ENCODE measurements around the gene SCN7A. TPM values are rescaled to one million over a fixed set of nuclear protein-coding genes. Genes with fewer than 3 reads are reported as not detected.

The SCN7A gene
- total RNA-seq, 3 donors from 2014 or later: 1.6 to 76.2 (median 7.5) TPM

GRCh38 chr2:166436976-166437375 is 57.1 kb downstream of the SCN7A start:
- H3K4me3 ChIP-seq: no peak overlapping the region
- DNase-seq (no peak), ATAC-seq (no peak)
- H3K36me3 ChIP-seq (ENCODE audit: low read depth): no peaks in the 10 kb centered on the region
- intact Hi-C loops (cut with DNase I, micrococcal nuclease): no loop called here
- no peak for TF ChIP-seq CTCF (IDR thresholded peaks at IDR 0.05)
- H3K9me3 ChIP-seq: no peaks in the 10 kb centered on the region
- H3K4me1 ChIP-seq (ENCODE audit: low read depth): no peaks in the 10 kb centered on the region

- no peak for TF ChIP-seq CTCF (IDR thresholded peaks at IDR 0.05)
- intact Hi-C loops (cut with DNase I, micrococcal nuclease): no loop called here
- H3K4me1 ChIP-seq (ENCODE audit: low read depth): no peaks in the 10 kb centered on the region
- ATAC-seq (no peak), DNase-seq (no peak)
- no peaks in the 10 kb centered on the region for H3K9me3 ChIP-seq
- H3K4me3 ChIP-seq: no peak overlapping the region
- H3K36me3 ChIP-seq (ENCODE audit: low read depth): no peaks in the 10 kb centered on the region
Observed at GRCh38 chr2:166436189-166436588, 57.9 kb downstream of the SCN7A start.

- DNase-seq (no peak), ATAC-seq (no peak)
- Histone ChIP-seq H3K9me3 (no peaks in the 10 kb centered on the region), H3K36me3 (ENCODE audit: low read depth) (no peaks in the 10 kb centered on the region), H3K4me3 (no peak overlapping the region), H3K4me1 (ENCODE audit: low read depth) (no peaks in the 10 kb centered on the region)
- TF ChIP-seq CTCF (IDR thresholded peaks at IDR 0.05): no peak
- intact Hi-C loops (cut with DNase I, micrococcal nuclease): no loop called here
Observed at GRCh38 chr2:166434491-166434890, 59.6 kb downstream of the SCN7A start.

- Histone ChIP-seq H3K9me3 (no peaks in the 10 kb centered on the region), H3K36me3 (ENCODE audit: low read depth) (no peaks in the 10 kb centered on the region), H3K4me3 (no peak overlapping the region), H3K4me1 (ENCODE audit: low read depth) (no peaks in the 10 kb centered on the region)
- no peak for TF ChIP-seq CTCF (IDR thresholded peaks at IDR 0.05)
- intact Hi-C loops (cut with DNase I, micrococcal nuclease): no loop called here
- no peak for DNase-seq
- ATAC-seq: no peak
Observed at GRCh38 chr2:166433457-166433856, 60.6 kb downstream of the SCN7A start.

- Histone ChIP-seq H3K9me3 (no peaks in the 10 kb centered on the region), H3K4me3 (no peak overlapping the region), H3K4me1 (ENCODE audit: low read depth) (no peaks in the 10 kb centered on the region), H3K36me3 (ENCODE audit: low read depth) (no peaks in the 10 kb centered on the region)
- ATAC-seq: no peak
- no peak for DNase-seq
- no peak for TF ChIP-seq CTCF (IDR thresholded peaks at IDR 0.05)
- intact Hi-C loops (cut with DNase I, micrococcal nuclease): no loop called here
Observed at GRCh38 chr2:166432331-166432730, 61.7 kb downstream of the SCN7A start.

GRCh38 chr2:166424841-166425240 is 69.2 kb downstream of the SCN7A start:
- Histone ChIP-seq H3K4me3 (no peak overlapping the region), H3K4me1 (ENCODE audit: low read depth) (no peaks in the 10 kb centered on the region), H3K36me3 (ENCODE audit: low read depth) (no peaks in the 10 kb centered on the region), H3K9me3 (no peaks in the 10 kb centered on the region)
- DNase-seq: no peak
- TF ChIP-seq CTCF (IDR thresholded peaks at IDR 0.05): no peak
- intact Hi-C loops (cut with DNase I, micrococcal nuclease): no loop called here
- no peak for ATAC-seq

Measured in mucosa of descending colon (tissue), 3 donors.